Bronchial epithelial cell (primary cell): Measurements from ENCODE around the gene NTM. TPM values are rescaled to one million over a fixed set of nuclear protein-coding genes. Genes with fewer than 3 reads are reported as not detected.

ENCODE experiments used
- DNase-seq: peaks from one replicate; pipeline ENCODE4 v3.0.0-alpha.2; 2010; ENCODE audit warnings: low read depth
- FAIRE-seq: peaks from 2 replicates; lab custom pipeline; 2011; peaks lifted over from hg19 to GRCh38; lab: Jason Lieb, UNC
- H3K27me3 ChIP-seq: 2 replicates; pipeline ENCODE4 v1.5.1; 2011; ENCODE audit warnings: low read length; ENCODE audit not compliant: control insufficient read depth, insufficient read depth
- H3K36me3 ChIP-seq: 2 replicates; pipeline ENCODE4 v1.5.1; 2011; ENCODE audit warnings: low read length; ENCODE audit not compliant: control insufficient read depth, insufficient read depth
- H3K4me3 ChIP-seq: 2 replicates; pipeline ENCODE4 v1.5.1; 2011; ENCODE audit warnings: mild to moderate bottlenecking, low read depth, low read length, control low read depth
- CTCF ChIP-seq: IDR thresholded peaks from 2 replicates; pipeline ENCODE4 v1.5.1; 2011; ENCODE audit warnings: mild to moderate bottlenecking, moderate library complexity, low read length, control low read depth, inconsistent platforms; ENCODE audit not compliant: insufficient read depth, severe bottlenecking
- total RNA-seq: library from RNA; depleted of rRNA; stranded (reverse); fragments of >200 nt; gene quantifications from 2 replicates; pipeline ENCODE4 v1.2.1, GENCODE V29; 2014

NTM gene
- total RNA-seq, 1 donor from 2014 or later = 4.2 TPM

GRCh38 chr11:131962818-131963217, 592.4 kb downstream of the NTM start:
- TF ChIP-seq CTCF = no peak
- FAIRE-seq = no peak

GRCh38 chr11:131964698-131965483, 594.5 kb downstream of the NTM start:
- FAIRE-seq (no peak), DNase-seq (no peak)
- H3K27me3 ChIP-seq = no peaks in the 10 kb centered on the region
- no peak for TF ChIP-seq CTCF
- H3K4me3 ChIP-seq = no peak overlapping the region
- H3K36me3 ChIP-seq = no peaks in the 10 kb centered on the region

More at GRCh38 chr11:131962818-131963217, 592.4 kb downstream of the NTM start:
- H3K4me3 ChIP-seq = no peak overlapping the region
- no peaks in the 10 kb centered on the region for H3K27me3 ChIP-seq
- no peak for DNase-seq
- no peaks in the 10 kb centered on the region for H3K36me3 ChIP-seq

- H3K27me3 ChIP-seq = no peaks in the 10 kb centered on the region
- no peak overlapping the region for H3K4me3 ChIP-seq
- TF ChIP-seq CTCF = no peak
- no peak for FAIRE-seq
- DNase-seq = no peak
- H3K36me3 ChIP-seq = no peaks in the 10 kb centered on the region
Observed at GRCh38 chr11:131965504-131965903, 595.1 kb downstream of the NTM start.

GRCh38 chr11:131966667-131967066, 596.3 kb downstream of the NTM start:
- TF ChIP-seq CTCF = no peak
- Histone ChIP-seq H3K36me3 (no peaks in the 10 kb centered on the region), H3K4me3 (no peak overlapping the region), H3K27me3 (no peaks in the 10 kb centered on the region)
- no peak for FAIRE-seq
- no peak for DNase-seq

GRCh38 chr11:131969261-131969660, 598.8 kb downstream of the NTM start:
- Histone ChIP-seq H3K4me3 (no peak overlapping the region), H3K36me3 (no peaks in the 10 kb centered on the region), H3K27me3 (no peaks in the 10 kb centered on the region)
- DNase-seq (no peak), FAIRE-seq (no peak)
- no peak for TF ChIP-seq CTCF

GRCh38 chr11:131973061-131973460, 602.6 kb downstream of the NTM start:
- Histone ChIP-seq H3K27me3 (no peaks in the 10 kb centered on the region), H3K36me3 (no peaks in the 10 kb centered on the region), H3K4me3 (no peak overlapping the region)
- no peak for FAIRE-seq
- no peak for TF ChIP-seq CTCF
- DNase-seq = no peak
